NCI-H2227 treated with DMSO at 0.1 percent for 48 hours (cell line): ENCODE data around the gene PIK3R1.

Experiments used
- DNase-seq: peaks from one replicate; lab custom pipeline; 2025; lab: John Stamatoyannopoulos, UW

The PIK3R1 gene

DNA sequence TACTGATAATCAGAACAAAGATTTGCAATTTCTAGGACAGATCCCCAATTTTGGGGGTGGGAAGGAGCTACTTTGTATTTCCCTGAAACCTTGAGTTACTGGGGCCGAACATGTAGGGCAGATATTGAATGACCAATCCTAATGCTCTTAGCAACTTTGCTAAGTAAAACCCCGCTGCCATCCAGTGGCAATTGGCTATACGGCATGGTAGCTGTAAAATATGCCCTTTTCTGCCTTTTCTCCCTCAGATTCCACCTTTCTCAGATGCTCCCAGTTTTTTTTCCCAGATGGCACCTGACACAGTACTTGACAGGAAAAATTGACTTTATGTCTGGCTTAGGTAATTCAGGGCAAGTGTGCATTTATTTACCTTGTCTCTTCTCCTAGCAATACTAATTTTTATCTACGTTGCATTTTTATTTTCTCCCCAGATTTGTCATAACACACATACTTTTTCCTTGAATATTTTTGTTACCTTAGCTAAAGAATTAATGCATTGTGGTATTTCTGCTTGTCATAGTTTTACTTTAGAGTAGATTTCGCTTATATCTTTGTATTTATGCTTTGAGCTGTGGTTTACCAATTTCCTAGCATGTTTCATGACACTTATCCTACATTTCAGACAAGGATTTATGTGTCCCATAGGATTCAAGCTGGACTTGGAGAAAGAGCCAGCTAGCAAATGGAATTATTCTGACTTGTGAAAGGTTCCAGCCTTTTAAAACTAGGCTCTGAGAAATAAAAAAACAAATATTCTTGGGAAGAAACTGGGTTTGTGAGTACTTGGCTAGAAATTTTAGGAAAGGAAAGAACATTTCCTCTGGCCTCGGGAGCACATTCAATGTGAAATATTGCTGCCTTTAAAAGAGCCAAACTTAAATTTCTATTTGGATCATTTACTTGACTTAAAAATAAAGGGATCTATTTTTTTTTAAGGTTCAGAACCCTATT is 37.4 kb downstream of the PIK3R1 start:
- peak; percentile 47 for DNase-seq

GRCh38 chr5:68253624-68254585 is 38.3 kb downstream of the PIK3R1 start:
- DNase-seq, result no peak

DNA sequence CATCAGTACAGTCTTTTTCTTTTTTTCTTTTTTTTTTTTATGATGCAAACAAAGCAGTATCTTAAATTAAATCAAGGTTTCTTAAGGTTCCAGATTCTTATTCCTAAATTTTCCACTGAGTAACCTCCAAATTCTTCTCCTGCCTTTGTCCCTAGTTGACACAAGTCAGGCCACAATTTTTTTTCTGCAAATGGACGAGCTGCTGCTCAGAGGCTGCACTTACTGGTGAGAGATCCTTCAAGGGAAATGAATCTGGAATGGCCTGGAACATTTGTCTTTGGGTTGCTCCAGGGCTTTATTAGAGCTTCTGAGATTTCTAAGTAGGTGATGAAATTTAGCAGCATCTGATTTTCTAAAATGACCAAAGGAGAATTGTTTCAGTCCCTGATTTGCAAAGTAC is 39.3 kb downstream of the PIK3R1 start:
- DNase-seq, result no peak

DNA sequence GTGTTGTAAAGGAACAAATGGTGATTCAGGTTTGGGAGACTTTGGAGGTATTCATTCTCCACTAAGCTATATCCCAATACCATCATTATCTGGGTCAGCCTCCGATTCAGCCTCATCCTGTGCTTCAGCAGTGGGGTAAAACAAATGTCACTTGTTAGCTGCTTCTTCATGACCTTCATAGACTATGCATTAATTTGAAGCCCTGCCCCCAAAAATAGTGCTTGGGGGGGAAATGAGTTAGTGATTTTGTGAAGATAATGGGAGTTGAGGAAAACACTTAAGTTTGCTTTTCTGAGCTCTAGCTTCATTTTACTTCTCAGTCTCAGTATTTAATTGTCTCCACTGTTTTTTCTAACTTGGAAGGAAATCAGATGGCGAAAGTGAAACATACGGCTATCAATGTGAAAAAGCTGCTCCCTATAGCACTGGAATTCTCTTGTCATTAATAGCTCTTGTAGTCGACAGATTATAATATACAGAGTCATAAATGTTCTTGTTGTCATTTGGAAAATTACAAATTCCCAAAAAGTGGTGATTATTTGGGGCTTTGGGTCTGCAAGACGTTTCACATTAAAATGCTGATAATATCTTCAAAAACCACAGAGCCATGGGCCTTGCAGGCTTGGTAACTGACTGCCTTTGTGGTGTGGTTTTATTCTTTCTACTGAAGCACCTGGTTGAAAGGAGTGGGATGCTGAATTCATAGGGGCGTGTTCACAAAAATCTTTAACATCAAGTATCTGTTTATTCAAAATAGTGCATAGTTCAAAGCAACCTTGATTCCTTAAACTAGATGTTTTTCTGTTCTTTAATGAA is 40.0 kb downstream of the PIK3R1 start:
- no peak for DNase-seq

- peak; percentile 57 for DNase-seq
Observed at GRCh38 chr5:68257210-68257609, 41.7 kb downstream of the PIK3R1 start.

DNA sequence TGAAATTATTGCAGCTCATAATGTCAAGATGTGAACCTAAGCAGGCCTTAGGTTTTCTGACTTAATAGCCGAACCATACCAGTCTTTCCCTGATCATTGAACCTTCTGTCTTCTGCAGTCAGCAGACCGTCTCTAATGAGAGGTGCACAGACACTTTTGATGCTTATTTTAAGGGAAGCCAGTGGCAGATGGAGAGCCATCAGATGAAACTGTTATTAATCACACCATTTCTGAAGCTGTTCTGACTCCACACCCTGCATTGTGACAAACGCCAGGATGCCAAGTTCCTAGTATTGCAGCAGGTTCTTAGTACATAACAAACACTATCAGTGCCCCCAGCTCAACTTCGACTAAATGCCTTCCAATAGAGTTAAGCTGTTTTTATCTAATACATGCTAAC is 43.0 kb downstream of the PIK3R1 start:
- DNase-seq, result no peak

- DNase-seq, result no peak
Observed at GRCh38 chr5:68259700-68260099, 44.1 kb downstream of the PIK3R1 start.

DNA sequence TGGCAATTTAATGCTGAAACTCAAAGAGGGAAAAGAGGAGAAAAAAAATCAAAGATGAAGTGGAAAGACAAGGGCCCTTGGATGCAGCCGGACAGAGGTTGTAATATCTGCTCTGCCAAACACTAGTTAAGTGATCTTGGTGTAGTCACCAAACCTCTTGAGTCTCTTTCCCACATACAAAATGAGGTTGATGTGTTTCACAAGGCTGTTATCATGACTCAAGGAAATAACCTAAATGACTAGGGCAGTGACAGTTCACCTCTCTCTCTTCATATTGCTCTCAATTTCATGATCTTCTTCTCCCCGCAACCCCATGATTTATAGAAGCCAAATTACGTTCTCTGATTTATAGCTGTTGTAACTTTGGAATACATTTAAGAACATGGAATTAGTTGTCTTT is 44.9 kb downstream of the PIK3R1 start:
- DNase-seq, result peak; percentile 18

DNA sequence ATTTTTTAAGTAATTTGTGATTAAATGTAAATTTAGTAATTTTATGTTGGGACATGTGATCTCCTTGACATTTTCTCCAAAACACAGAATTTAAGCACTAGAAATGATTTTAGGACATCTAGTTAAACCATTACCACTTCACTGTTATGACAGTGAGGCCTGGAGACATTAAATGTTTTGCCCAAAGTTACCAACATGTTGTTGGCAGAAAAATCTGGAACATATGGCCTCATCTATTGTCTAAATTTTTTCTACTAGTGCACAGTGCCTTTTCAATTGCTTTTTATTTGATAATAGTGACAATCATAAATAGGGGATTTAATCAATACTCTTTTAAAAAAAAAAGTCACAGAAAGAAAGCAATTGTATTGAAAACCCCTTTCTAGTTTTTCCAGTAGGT is 45.6 kb downstream of the PIK3R1 start:
- DNase-seq, result no peak

GRCh38 chr5:68261569-68262065 is 46.1 kb downstream of the PIK3R1 start:
- peak; percentile 68 for DNase-seq

DNA sequence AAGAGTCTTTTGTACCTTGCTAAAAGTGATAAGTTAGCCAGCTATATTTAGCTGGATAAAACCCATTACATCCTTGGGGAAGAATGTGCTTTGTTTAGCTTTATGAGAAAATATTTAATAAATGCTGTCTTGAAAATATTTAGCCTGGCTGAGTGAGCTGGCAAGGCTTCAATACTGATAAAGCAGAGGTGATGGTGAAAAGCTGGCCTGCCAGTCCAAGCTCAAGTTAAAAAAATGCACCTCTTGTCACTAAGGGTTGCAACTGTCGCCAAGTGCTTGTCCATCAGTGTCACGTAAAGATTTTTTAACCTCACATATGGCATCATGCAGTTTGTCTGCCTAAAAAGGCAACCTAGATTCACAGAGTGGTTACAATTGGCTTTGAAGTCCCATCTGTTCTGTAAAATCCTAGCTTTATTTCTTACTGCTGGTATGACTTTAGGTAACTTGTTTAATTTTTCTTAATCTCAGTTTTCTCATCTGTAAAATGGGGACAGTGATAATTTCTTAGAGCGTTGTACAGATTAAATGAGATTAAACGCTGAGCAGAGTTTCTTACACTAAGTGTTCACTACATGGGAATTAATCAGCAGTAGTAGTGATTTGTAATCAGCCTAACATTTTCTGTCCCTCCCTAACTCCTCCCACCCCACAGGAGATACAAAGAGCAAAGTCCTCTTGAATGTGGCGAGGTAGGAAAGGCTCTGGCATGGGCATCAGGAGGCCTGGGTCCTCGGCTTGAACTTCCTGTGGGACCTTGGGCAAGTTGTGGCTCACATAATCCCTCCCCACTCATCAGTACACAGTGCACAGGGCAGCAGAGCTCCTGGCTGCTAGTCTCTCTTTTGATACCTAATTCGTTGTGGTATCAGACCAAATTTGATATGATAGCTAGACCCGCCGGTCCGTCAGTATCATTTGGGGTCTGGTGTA is 48.7 kb downstream of the PIK3R1 start:
- no peak for DNase-seq

DNA sequence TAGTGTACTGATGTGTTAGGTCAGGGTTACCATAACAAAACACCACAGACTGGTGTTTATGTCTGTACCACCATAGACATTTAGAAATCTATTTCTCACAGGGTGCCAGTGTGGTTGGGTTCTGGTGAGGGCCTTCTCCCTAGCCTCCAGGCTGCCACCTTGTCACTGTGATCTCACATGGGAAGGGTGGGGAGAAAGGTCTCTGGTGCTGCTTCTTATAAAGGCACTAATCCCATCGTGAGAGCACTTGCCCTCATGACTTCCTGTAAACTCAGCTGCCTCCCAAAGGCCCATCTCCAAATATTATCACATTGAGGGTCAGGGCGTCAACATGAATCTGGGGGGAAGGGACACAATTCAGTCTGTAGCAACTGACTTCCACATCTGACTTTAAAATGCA is 49.8 kb downstream of the PIK3R1 start:
- no peak for DNase-seq

DNA sequence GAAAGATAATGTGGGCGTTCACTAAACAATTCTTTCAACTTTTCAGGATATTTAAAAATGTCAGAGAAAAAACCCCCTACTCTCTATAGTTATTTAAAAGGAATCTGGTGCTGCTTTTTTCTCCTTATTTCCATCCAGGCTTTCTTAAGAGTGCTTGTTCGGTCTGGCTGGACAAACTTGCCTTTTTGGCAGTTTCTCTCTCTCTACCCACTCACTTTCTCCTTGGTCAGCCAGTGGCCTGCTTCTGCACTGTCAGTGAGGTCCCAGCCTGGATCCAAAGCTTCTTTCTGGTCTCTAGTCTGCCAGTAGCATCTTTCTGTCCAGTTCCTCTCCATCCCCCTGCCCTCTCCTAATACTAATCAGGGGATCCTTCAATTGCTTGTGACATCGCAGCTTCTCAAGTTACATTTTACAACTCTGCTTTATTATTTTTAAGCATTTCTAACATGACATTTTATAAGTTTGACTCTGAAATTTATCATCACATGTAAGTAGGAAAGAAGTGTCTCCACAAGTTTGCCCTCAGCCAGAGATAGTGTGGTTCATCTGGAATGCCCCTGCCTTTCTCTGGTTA is 50.4 kb downstream of the PIK3R1 start:
- DNase-seq, result no peak

DNA sequence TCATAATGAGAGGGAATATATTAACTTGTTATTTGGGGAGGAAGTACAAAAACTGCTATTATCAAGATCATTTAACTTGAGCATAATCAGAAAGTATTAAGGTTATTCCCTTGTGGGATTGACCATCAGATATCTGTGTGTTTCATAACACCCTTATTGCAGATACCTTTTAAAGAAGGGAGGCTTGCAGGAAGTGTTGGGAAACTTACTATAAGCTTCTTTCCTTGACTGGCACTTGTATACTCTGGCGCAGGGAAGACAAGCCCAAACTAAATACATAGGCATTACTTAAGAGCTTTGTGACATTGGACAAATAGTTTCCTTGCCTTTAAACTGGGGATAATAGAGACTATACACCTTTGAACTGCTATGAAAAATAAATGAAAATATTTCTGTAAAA is 50.9 kb downstream of the PIK3R1 start:
- no peak for DNase-seq

DNA sequence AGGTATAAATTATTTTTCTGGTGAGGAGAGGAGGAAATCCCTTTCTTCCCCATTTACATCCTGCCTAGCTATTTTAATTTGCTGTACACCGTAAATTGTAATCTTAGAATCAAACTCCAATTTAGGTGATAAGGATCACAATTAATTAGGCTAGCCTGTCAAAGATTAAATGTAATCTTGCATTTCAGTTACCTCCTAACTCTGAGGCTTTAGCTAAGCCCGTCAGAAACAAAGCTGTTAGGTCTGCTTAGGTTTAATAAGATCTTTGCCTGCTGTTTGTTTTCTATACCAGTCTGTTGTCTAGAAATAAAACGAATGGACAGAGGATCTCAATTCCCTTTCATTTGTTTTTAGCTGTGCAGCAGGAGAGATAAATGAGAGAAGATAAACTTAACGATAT is 51.5 kb downstream of the PIK3R1 start:
- no peak for DNase-seq

GRCh38 chr5:68268101-68268851 is 52.7 kb downstream of the PIK3R1 start:
- DNase-seq, result no peak

DNA sequence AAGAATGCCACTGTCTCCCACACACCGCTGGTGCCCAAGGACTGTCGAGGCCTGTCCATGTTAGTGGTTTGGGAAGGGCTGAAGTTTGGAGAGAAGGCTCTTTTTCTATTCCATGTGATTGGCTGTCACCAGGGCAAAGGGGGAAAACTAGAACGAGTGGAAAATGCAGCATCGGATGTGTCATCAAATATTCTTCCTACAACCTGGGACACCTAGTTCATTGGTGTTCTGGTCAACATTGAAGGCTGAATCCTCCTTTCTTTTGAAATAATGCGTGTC is 53.2 kb downstream of the PIK3R1 start:
- DNase-seq, result no peak

GRCh38 chr5:68269820-68270219 is 54.3 kb downstream of the PIK3R1 start:
- no peak for DNase-seq

GRCh38 chr5:68270399-68270975 is 54.9 kb downstream of the PIK3R1 start:
- DNase-seq, result no peak
